Lower leg skin (tissue), 3 donors: ENCODE measurements around the gene KIF17.

Experiments used
- POLR2A ChIP-seq, 2 donors: fragments of 450-650 bp; IDR thresholded peaks; one replicate each; pipeline ENCODE4 v1.6.1; 2016 to 2017; ENCODE audit warnings: antibody characterized with exemption in 2 of 2, mild to moderate bottlenecking in 1 of 2, moderate library complexity in 1 of 2
- TF ChIP-seq, protein P1 (sequence below), 3 donors: fragments of 450-650 bp; IDR thresholded peaks; one replicate each; pipeline ENCODE4 v1.5.1; 2016; ENCODE audit warnings: antibody characterized with exemption in 3 of 3, mild to moderate bottlenecking in 3 of 3, moderate library complexity in 2 of 3

DNA sequence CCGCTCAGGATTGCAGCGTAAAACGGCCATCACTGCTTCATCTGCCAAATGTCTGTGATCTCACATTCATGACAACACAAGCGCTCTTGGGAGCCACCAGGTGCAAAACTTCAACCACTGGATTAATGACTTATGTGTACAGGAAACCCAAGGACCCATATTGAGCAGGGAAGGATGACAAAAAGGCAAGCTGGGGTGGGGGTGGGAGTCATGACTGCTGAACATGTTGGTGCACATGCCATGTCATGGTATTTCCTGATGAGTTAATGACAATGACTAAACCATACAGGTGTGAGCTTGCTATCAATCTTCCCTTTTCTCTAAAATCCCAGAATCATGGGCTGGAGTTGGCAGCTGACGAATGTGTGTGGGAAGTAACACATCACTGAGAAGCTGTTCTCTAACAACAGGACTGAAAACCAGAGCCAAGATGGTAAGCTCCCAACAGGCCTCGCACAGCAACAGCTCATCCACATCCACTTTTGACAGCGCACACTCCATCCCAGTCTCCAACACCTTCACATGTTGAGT is 17.8 kb upstream of the KIF17 start:
- TF ChIP-seq, protein P1, sequence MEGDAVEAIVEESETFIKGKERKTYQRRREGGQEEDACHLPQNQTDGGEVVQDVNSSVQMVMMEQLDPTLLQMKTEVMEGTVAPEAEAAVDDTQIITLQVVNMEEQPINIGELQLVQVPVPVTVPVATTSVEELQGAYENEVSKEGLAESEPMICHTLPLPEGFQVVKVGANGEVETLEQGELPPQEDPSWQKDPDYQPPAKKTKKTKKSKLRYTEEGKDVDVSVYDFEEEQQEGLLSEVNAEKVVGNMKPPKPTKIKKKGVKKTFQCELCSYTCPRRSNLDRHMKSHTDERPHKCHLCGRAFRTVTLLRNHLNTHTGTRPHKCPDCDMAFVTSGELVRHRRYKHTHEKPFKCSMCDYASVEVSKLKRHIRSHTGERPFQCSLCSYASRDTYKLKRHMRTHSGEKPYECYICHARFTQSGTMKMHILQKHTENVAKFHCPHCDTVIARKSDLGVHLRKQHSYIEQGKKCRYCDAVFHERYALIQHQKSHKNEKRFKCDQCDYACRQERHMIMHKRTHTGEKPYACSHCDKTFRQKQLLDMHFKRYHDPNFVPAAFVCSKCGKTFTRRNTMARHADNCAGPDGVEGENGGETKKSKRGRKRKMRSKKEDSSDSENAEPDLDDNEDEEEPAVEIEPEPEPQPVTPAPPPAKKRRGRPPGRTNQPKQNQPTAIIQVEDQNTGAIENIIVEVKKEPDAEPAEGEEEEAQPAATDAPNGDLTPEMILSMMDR (IDR thresholded peaks at IDR 0.05): no peak
- no peak for TF ChIP-seq POLR2A (IDR thresholded peaks at IDR 0.05)
